ENCODE data around the gene NUP214.
"Not testable (repeated sequence)": the region's sequence is repeated elsewhere in the genome, so short reads cannot be mapped to it uniquely, and the experiment has no call there.

NUP214 gene

DNA sequence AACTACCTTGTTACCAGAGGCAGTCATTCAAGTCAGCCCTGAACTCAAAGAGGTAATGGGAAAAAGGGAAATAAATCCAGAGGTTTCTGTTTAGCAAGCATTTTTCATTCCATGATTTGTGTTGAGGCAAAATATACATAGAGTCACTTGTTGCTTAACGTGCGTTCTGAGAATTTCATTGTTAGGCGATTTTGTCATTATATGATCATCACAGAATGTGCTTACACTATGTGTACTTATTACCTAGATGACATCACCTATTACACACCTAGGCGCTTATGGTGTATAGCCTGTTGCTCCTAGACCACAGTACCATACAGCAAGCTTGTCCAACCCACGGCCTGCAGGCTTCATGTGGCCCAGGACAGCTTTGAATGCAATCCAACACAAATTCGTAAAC, 36.2 kb downstream of the NUP214 start:
- no peak for DNase-seq

- DNase-seq, result no peak
These were observed 37.5 kb downstream of the NUP214 start for GRCh38 chr9:131162886-131163285.

GRCh38 chr9:131165523-131165922, 40.1 kb downstream of the NUP214 start:
- no peak for DNase-seq

- DNase-seq, result no peak
These were observed 41.8 kb downstream of the NUP214 start for GRCh38 chr9:131167146-131167692.

DNA sequence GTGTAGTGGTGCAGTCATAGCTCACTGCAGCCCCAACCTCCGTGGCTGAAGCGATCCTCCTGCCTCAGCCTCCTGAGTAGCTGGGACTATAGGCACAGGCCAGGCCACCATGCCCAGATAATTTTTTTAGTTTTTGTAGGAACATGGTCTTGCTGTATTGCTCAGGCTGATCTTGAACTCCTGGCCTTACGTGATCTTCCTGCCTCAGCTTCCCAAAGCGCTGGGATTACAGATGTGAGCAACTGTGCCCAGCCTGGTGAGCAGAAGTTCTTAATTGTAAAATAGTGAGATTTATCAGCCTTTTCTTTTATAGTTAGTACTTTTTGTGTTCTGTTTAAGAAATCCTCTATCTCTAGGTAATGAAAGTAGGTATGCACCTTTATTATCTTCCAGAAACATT, 42.5 kb downstream of the NUP214 start:
- no peak for DNase-seq

GRCh38 chr9:131169563-131170240, 44.3 kb downstream of the NUP214 start:
- no peak for DNase-seq

DNA sequence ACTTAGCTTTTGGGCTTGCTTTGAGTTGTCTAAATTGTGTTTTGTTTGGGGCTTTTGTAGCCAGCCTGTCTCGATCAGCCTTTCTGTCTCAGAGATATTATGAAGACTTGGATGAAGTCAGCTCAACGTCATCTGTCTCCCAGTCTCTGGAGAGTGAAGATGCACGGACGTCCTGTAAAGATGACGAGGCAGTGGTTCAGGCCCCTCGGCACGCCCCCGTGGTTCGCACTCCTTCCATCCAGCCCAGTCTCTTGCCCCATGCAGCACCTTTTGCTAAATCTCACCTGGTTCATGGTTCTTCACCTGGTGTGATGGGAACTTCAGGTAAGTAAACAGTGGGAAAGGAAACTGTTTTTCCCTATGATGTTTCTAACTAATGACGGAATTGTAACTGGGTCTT, 48.6 kb downstream of the NUP214 start:
- no peak for DNase-seq

DNA sequence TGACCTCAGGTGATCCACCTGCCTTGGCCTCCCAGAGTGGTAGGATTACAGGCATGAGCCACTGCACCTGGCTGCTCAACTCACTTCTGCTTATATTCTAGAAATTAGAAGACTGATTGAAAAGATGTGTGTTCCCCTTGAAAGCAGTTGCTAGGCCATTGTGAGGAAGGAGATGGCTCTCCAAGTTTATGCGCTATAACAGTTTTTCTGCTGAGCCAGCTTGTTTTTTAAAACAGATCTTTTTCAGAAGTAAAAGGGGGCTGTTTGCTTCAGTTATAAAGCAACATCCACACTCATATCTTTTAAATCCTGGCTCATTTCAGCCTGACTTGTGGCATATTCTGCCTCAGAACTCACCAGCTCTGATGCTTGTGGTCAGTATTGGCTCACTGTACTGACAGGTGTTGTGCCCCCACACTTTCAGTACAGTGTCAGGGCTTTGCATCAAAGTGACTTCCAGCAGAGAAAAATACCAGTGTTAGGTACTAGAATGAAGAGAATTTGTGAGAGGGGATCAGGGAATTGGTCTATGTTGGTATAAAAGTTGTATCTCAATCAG, 49.4 kb downstream of the NUP214 start:
- DNase-seq, result no peak

- no peak for DNase-seq
These were observed 52.5 kb downstream of the NUP214 start for GRCh38 chr9:131177898-131178297.

DNA sequence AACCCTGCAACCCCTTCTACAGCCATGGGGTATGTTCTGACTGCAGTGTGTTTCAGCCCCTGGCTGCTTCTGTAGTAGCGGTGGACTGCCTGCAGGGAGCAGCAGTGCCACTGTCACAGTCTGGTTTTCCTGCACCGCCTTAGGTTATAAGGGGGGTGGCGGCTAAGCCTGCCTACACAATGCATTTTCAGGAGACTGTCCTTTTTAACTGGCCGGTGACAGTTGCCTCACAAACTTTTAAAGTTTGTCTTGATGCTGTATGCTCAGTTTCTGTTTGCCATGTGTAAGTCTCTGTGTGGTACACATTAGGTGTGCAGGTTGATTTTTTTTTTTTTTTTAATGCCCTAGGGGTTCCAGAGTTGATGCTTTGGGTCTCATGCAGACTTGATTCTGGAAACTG, 53.0 kb downstream of the NUP214 start:
- DNase-seq, result peak; percentile 56

- no peak for DNase-seq
These were observed 53.5 kb downstream of the NUP214 start for GRCh38 chr9:131178926-131179325.

- no peak for DNase-seq
These were observed 54.3 kb downstream of the NUP214 start for GRCh38 chr9:131179561-131180219.

DNA sequence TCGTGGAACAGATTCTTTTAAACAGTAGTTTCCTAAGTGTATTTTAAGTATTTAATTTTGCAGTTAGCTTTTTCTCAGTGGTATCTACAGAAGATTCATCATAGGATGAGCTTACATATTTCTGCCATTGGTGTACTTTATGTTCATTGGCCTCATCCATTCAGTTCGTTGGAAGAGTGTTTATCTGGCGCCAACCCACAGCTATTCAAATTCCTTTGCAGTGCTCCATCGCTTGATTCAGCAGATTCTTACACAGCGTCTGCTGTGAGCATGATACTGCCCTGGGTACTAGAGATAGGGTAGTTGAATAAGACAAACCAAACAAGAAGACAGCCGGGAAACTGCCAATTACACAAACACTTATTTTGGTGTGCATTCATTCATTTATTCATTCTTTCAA, 55.1 kb downstream of the NUP214 start:
- no peak for DNase-seq

DNA sequence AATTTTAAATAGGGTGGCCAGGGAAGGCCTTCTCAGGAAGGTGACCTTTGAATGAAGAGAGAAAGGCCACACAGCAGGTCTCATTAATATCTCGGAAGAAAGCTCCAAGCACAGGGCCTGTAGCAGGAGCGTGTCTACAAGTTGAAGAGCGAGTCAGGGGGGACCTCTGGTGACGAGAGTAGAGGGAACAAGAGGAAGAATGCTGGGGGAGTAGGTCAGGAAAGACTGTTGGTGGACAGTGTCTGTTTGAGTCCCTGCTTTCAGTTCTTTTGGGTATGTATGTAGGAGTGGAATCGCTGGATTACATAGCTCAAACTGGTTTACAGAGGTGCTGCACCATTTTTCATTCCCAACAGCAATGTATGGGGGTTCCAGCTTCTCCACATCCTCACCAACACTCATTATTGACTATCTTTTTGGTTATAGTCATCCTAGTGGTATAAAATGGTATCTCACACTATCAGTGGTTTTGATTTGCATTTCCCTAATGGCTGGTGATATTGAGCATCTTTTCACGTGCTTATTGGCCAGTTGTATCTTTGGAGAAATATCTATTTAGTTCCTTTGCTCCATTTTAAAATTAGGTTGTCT, 55.8 kb downstream of the NUP214 start:
- DNase-seq, result no peak

GRCh38 chr9:131185924-131186323, 60.5 kb downstream of the NUP214 start:
- DNase-seq, result no peak

- DNase-seq, result no peak
These were observed 61.2 kb downstream of the NUP214 start for GRCh38 chr9:131186622-131187021.

GRCh38 chr9:131187957-131188356, 62.6 kb downstream of the NUP214 start:
- no peak for DNase-seq

- DNase-seq, result no peak
These were observed 63.6 kb downstream of the NUP214 start for GRCh38 chr9:131188976-131189375.

DNA sequence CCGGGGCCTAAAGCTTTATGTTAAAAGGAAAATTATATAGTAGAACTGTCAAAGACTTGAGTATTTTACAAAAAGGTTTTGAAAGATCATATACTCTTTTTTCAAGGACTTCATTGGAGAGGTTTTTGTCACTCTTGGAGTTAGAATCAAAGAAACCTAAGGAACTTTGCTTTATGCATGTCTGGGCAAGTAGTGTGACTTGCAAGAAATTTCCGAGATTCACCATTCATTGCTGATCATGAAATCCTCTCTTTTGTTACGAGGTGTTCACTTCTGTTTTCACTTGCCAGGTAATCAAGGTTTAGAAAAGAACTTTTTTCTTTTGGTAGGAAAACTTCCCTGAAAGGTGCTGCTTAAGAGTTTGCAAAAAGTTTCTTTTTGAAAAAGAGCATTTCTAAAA, 64.8 kb downstream of the NUP214 start:
- no peak for DNase-seq

- DNase-seq, result not testable (repeated sequence)
These were observed 65.6 kb downstream of the NUP214 start for GRCh38 chr9:131191032-131191431.

DNA sequence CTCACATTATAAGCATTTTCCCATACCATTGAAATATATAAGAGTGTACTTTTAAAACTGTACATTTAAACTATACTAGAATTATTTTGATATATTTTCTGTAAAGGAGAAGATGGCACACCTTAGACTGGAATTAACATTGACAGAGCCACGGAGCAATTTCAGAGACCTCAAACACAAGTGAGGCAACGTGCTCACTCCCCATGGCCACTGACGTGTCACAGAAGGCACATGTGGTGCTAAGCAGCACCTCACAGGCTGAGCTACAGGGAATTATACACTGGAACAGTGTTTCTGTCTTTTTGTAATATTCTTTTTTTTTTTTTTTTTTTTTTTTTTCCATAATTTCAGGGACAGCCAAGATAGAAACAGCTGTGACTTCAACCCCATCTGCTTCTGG, 66.5 kb downstream of the NUP214 start:
- no peak for DNase-seq

GRCh38 chr9:131193051-131193450, 67.7 kb downstream of the NUP214 start:
- no peak for DNase-seq

DNA sequence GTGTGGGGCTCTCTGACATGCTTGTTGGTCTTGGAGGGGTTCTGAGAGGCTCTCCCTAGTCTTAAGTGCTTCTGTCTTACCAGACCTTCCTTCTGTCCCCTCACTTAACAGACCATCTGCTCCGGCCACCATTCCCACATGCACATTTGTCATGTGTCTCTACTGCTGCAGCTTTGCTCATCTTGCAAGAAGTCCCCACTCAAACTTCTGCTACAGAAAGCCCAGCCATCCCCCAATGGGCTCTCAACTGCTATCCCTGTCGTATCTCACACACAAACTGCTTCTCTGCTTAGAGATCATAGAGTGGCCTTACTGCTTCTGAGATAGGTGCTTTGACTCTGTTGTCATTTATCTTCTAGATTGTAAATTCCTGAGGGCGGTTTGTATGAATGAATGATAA, 69.4 kb downstream of the NUP214 start:
- no peak for DNase-seq
